GM12878 (cell line): ENCODE results near the gene EEF2K. TPM values are rescaled to one million over a fixed set of nuclear protein-coding genes. Genes with fewer than 3 reads are reported as not detected.
A peak's percentile ranks its signal among the peaks of the same experiment; 100 is the strongest.

Source experiments
- BCL3 ChIP-seq: IDR thresholded peaks from 2 replicates; pipeline ENCODE4 v1.6.1; 2011; ENCODE audit warnings: borderline replicate concordance, low read depth, mild to moderate bottlenecking, moderate library complexity, low read length; ENCODE audit not compliant: insufficient read depth, poor library complexity, severe bottlenecking
- CBFB ChIP-seq: IDR thresholded peaks from 2 replicates; pipeline ENCODE4 v1.6.1; 2016; ENCODE audit warnings: antibody characterized with exemption, low read depth
- DPF2 ChIP-seq: fragments of 450-650 bp; IDR thresholded peaks from 2 replicates; pipeline ENCODE4 v1.6.1; 2017; ENCODE audit warnings: mild to moderate bottlenecking
- EP300 ChIP-seq, 2 experiments: fragments of 150-350 bp in 1 of 2; IDR thresholded peaks; 2 replicates each; pipeline ENCODE4 v1.6.1; 2011 to 2012; ENCODE audit warnings: low read depth in 2 of 2, low read length in 2 of 2, borderline replicate concordance in 1 of 2, improper control_type of control experiment in 1 of 2, inconsistent platforms in 1 of 2; ENCODE audit not compliant: control insufficient read depth in 1 of 2
- IKZF2 ChIP-seq, 2 experiments: fragments of 450-650 bp; IDR thresholded peaks; 2 replicates each; pipeline ENCODE4 v1.6.1; 2017; ENCODE audit warnings: mild to moderate bottlenecking in 2 of 2, moderate library complexity in 2 of 2
- JUND ChIP-seq: IDR thresholded peaks from 2 replicates; pipeline ENCODE4 v1.6.1; 2012; ENCODE audit warnings: low read depth, mild to moderate bottlenecking, low read length, improper control_type of control experiment, moderate library complexity
- NFIC ChIP-seq: IDR thresholded peaks from 2 replicates; pipeline ENCODE4 v1.6.1; 2012; ENCODE audit warnings: low read depth, mild to moderate bottlenecking, inconsistent platforms, low read length, moderate library complexity
- NKRF ChIP-seq: fragments of 450-650 bp; conservative IDR thresholded peaks from 2 replicates; pipeline ENCODE4 v1.6.1; 2017; ENCODE audit warnings: mild to moderate bottlenecking, moderate library complexity
- NRF1 ChIP-seq: conservative IDR thresholded peaks from 2 replicates; pipeline ENCODE4 v1.6.1; 2011; ENCODE audit warnings: mild to moderate bottlenecking, low read depth, low read length, improper control_type of control experiment
- REST ChIP-seq: IDR thresholded peaks from 2 replicates; pipeline ENCODE4 v1.6.1; 2012; ENCODE audit warnings: mild to moderate bottlenecking, low read depth, low read length
- SREBF2 ChIP-seq: IDR thresholded peaks from 2 replicates; pipeline ENCODE4 v1.6.1; 2012; ENCODE audit warnings: mild to moderate bottlenecking, low read length
- ZBTB33 ChIP-seq: fragments of 450-650 bp; IDR thresholded peaks from 2 replicates; pipeline ENCODE4 v1.6.1; 2017; ENCODE audit warnings: mild to moderate bottlenecking
- ZNF217 ChIP-seq: fragments of 450-650 bp; IDR thresholded peaks from 2 replicates; pipeline ENCODE4 v1.6.1; 2017; ENCODE audit warnings: antibody characterized with exemption, mild to moderate bottlenecking
- ZNF592 ChIP-seq: fragments of 450-650 bp; IDR thresholded peaks from 2 replicates; pipeline ENCODE4 v1.6.1; 2017; ENCODE audit warnings: mild to moderate bottlenecking, moderate library complexity
- polyA plus RNA-seq, 11 experiments: library from polyadenylated mRNA; depleted of rRNA in 4 of 11; unstranded in 6 of 11; stranded (reverse) in 5 of 11; fragments of >200 nt; fragmentation: Nextera tagmentation in 4 of 11; fragmentation: Illumina TruSeq in 1 of 11; extraction: Ambion mirVana in 4 of 11; extraction: Trizol in 1 of 11; gene quantifications; 1 replicate in 1 of 11; 2 replicates in 10 of 11; pipeline versions ENCODE4 v1.2.1 to v1.2.3, GENCODE V29; 2011 to 2016; ENCODE audit warnings: inconsistent platforms in 2 of 11, missing spikeins in 2 of 11, low read depth in 1 of 11
- total RNA-seq, 4 experiments: library from RNA; depleted of rRNA in 3 of 4; stranded (reverse); fragments of >200 nt in 3 of 4; fragmentation: Illumina TruSeq in 1 of 4; extraction: Trizol in 1 of 4; gene quantifications; 2 replicates each; pipeline versions ENCODE4 v1.2.1 to v1.2.3, GENCODE V29; 2013 to 2021

The EEF2K gene
- total and polyA plus RNA-seq, 10 of the 15 experiments (the other 5 are each of a cell fraction or from before 2014, with no cell fraction given): 2.0 to 29.6 (median 12.2) TPM

- TF ChIP-seq ZNF592: no peak
- TF ChIP-seq NFIC: peak; percentile 75; the same call in 1 of the 2 replicates
- TF ChIP-seq IKZF2 (IDR thresholded peaks at IDR 0.05): peak; percentile 98
- TF ChIP-seq CBFB: peak; percentile 80; the same call in 1 of the 2 replicates
- peak; percentile 99 for TF ChIP-seq SREBF2
- peak in 1 of 2 experiments; percentile 77; a peak in 1 of 4 replicates for TF ChIP-seq EP300 (IDR thresholded peaks at IDR 0.05; ENCODE audit: borderline replicate concordance in 1 of 2, control insufficient read depth in 1 of 2, low read depth in 2 of 2, low read length in 2 of 2)
- TF ChIP-seq NRF1: no peak
- peak; percentile 81 for TF ChIP-seq NKRF
- TF ChIP-seq BCL3: peak; percentile 25
- no peak for TF ChIP-seq REST
- TF ChIP-seq ZBTB33: no peak
- TF ChIP-seq DPF2: no peak
- no peak for TF ChIP-seq JUND
- peak; percentile 80; the same call in 1 of the 2 replicates for TF ChIP-seq ZNF217
Measured at GRCh38 chr16:22297871-22298733, 92.0 kb downstream of the EEF2K start (continued).
